Gastrocnemius medialis (tissue), 4 donors: ENCODE measurements around the gene LRP2BP. TPM values are rescaled to one million over a fixed set of nuclear protein-coding genes. Genes with fewer than 3 reads are reported as not detected.

Experiments
- ATAC-seq, 2 donors: fragments of 150-250 bp; one replicate each; pipeline ENCODE4 v1.9.1; 2016
- DNase-seq, 2 donors: peaks; one replicate each; pipeline ENCODE4 v3.0.0-alpha.2; 2019
- H3K27ac ChIP-seq, 4 donors: fragments of 200-600 bp; sonication (generic); 1 replicate in 1 of 4; 2 replicates in 3 of 4; pipeline ENCODE4 v1.5.1; 2016 to 2018; ENCODE audit warnings: mild to moderate bottlenecking in 2 of 4, moderate library complexity in 1 of 4
- H3K27me3 ChIP-seq, 3 donors: fragments of 200-600 bp; sonication (generic) in 2 of 3; 1 replicate in 1 of 3; 2 replicates in 2 of 3; pipeline versions ENCODE4 v1.5.1 to v1.6.0; 2016 to 2019; ENCODE audit warnings: mild to moderate bottlenecking in 1 of 3, moderate library complexity in 1 of 3
- H3K36me3 ChIP-seq, 2 donors: fragments of 200-600 bp; sonication (generic) in 1 of 2; one replicate each; pipeline ENCODE4 v1.5.1; 2017 to 2018
- H3K4me1 ChIP-seq, 2 donors: fragments of 200-600 bp; sonication (generic) in 1 of 2; one replicate each; pipeline ENCODE4 v1.5.1; 2016 to 2017; ENCODE audit warnings: mild to moderate bottlenecking in 2 of 2
- H3K4me3 ChIP-seq, 4 donors: fragments of 200-600 bp; sonication (generic) in 3 of 4; 1 replicate in 1 of 4; 2 replicates in 3 of 4; pipeline ENCODE4 v1.5.1; 2016 to 2019; ENCODE audit warnings: mild to moderate bottlenecking in 2 of 4
- H3K9me3 ChIP-seq, 3 donors: fragments of 200-600 bp; sonication (generic) in 2 of 3; 1 replicate in 1 of 3; 2 replicates in 2 of 3; pipeline ENCODE4 v1.5.1; 2016 to 2019
- POLR2A ChIP-seq, 2 donors: fragments of 450-650 bp; IDR thresholded peaks; one replicate each; pipeline ENCODE4 v1.6.1; 2017; ENCODE audit warnings: antibody characterized with exemption in 2 of 2, mild to moderate bottlenecking in 2 of 2, moderate library complexity in 2 of 2
- in situ Hi-C, 4 donors: fragments of 200-750 bp; cut with MboI; loops; one replicate each; pipeline versions ENCODE4 v1.15.0 to v1.8.0; 2017; ENCODE audit warnings: low sequenced_read_pairs in 4 of 4
- intact Hi-C: fragments of 100-400 bp; cut with DNase I; formaldehyde crosslinking; loops from one replicate; pipeline ENCODE4 v1.15.1; 2023; ENCODE audit warnings: low total_unique reads
- total RNA-seq, 4 donors: library from RNA; depleted of rRNA; stranded (reverse); fragments of >200 nt; gene quantifications; one replicate each; pipeline versions ENCODE4 v1.1.0 to v1.2.3, GENCODE V29; 2016
- TF ChIP-seq, protein P1 (sequence below), 5 experiments: fragments of 450-650 bp in 3 of 5; fragments of 200-600 bp in 2 of 5; sonication (generic) in 2 of 5; IDR thresholded peaks in 4 of 5; conservative IDR thresholded peaks in 1 of 5; 1 replicate in 4 of 5; 2 replicates in 1 of 5; pipeline ENCODE4 v1.5.1; 2016 to 2019; ENCODE audit warnings: antibody characterized with exemption in 5 of 5, mild to moderate bottlenecking in 3 of 5, moderate library complexity in 3 of 5

Gene LRP2BP
- total RNA-seq, 4 donors from 2014 or later = 0.20 to 2.0 (median 0.51) TPM

DNA sequence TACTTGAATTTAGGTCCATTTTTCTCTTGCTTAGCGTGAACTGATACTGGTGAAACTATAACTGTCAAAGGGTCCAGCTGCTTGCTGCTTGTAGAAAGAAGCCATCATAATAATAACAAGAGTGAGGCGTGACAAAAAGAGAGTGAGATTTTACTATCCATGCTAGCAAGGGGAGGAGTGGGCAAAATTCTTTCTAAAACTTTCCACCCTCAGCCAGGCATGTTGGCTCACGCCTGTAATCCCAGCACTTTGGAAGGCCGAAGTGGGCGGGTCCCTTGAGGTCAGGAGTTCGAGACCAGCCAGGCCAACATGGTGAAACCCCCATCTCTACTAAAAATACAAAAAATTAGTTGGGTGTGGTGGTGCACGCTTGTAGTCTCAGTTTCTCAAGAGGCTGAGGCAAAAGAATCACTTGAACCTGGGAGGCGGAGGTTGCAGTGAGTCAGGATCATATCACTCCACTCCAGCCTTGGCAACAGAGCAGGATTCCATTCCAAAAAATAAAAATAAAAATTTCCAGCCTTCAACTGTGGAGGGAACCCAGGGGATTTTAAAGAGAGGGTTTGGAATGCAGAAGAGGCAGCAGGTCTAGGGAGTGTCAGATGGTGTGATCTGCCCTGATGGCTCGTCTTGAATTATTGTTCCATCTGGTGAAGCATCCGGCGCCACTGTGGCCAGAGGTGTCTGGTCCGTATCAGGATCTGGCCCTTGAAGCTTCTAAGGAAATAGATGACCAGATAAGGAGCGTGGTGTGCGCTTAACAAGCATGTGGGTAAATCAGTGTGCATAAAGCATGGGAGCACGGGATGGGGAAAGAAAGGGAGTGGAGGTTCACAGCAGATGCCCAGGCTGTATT lies 51.8 kb downstream of the LRP2BP start:
- in situ Hi-C loops = no loop called here
- Histone ChIP-seq H3K27me3 (no peaks in the 10 kb centered on the region), H3K36me3 (peaks cover 0 to 42% of the 10 kb centered on the region in 2 donors), H3K27ac (peak overlapping the region in 3 of 4 donors; percentile 28 to 56 (median 39)), H3K4me3 (no peak overlapping the region), H3K9me3 (no peaks in the 10 kb centered on the region), H3K4me1 (no peaks in the 10 kb centered on the region)
- TF ChIP-seq, protein P1, sequence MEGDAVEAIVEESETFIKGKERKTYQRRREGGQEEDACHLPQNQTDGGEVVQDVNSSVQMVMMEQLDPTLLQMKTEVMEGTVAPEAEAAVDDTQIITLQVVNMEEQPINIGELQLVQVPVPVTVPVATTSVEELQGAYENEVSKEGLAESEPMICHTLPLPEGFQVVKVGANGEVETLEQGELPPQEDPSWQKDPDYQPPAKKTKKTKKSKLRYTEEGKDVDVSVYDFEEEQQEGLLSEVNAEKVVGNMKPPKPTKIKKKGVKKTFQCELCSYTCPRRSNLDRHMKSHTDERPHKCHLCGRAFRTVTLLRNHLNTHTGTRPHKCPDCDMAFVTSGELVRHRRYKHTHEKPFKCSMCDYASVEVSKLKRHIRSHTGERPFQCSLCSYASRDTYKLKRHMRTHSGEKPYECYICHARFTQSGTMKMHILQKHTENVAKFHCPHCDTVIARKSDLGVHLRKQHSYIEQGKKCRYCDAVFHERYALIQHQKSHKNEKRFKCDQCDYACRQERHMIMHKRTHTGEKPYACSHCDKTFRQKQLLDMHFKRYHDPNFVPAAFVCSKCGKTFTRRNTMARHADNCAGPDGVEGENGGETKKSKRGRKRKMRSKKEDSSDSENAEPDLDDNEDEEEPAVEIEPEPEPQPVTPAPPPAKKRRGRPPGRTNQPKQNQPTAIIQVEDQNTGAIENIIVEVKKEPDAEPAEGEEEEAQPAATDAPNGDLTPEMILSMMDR (IDR thresholded peaks at IDR 0.05 in 4 of 5, conservative IDR thresholded peaks at IDR 0.05 in 1 of 5) = no peak
- TF ChIP-seq POLR2A (IDR thresholded peaks at IDR 0.05) = no peak
- ATAC-seq = no peak
- DNase-seq = no peak
- intact Hi-C loops = no loop called here

- TF ChIP-seq POLR2A (IDR thresholded peaks at IDR 0.05) = no peak
- TF ChIP-seq, protein P1 (IDR thresholded peaks at IDR 0.05 in 4 of 5, conservative IDR thresholded peaks at IDR 0.05 in 1 of 5) = no peak
- no peak for ATAC-seq
- intact Hi-C loops = no loop called here
- H3K27me3 ChIP-seq = no peaks in the 10 kb centered on the region
- peaks cover 0 to 28% of the 10 kb centered on the region in 2 donors for H3K36me3 ChIP-seq
- no peak for DNase-seq
- no peaks in the 10 kb centered on the region for H3K9me3 ChIP-seq
- H3K4me3 ChIP-seq = no peak overlapping the region
- in situ Hi-C loops = no loop called here
- H3K27ac ChIP-seq = no peak overlapping the region
- no peaks in the 10 kb centered on the region for H3K4me1 ChIP-seq
Observed at GRCh38 chr4:185341841-185342240, 53.9 kb downstream of the LRP2BP start.

DNA sequence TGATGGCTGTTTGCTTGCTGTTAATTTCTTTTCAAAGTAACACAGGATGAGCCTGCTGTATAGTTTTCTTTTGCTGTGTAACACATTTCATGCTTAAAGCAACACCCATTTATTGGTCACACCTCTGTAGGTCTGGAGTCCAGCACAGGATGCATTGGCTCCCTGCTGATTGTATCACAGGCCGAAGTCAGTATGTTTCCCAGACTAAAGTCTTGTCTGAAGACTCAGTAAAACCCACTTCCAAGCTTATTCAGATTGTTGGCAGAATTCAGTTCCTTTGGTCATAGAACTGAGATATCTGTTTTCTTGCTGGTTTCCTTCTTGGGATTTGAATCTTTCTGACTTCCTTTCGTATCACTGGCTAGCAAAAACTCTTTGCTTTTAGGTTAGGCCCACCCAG lies 54.3 kb downstream of the LRP2BP start:
- in situ Hi-C loops = no loop called here
- intact Hi-C loops = no loop called here
- no peaks in the 10 kb centered on the region for H3K4me1 ChIP-seq
- no peak for DNase-seq
- TF ChIP-seq POLR2A (IDR thresholded peaks at IDR 0.05) = no peak
- TF ChIP-seq, protein P1 (IDR thresholded peaks at IDR 0.05 in 4 of 5, conservative IDR thresholded peaks at IDR 0.05 in 1 of 5) = no peak
- H3K4me3 ChIP-seq = no peak overlapping the region
- H3K9me3 ChIP-seq = no peaks in the 10 kb centered on the region
- H3K27me3 ChIP-seq = no peaks in the 10 kb centered on the region
- H3K27ac ChIP-seq = no peak overlapping the region
- ATAC-seq = no peak
- H3K36me3 ChIP-seq = peaks cover 0 to 24% of the 10 kb centered on the region in 2 donors

DNA sequence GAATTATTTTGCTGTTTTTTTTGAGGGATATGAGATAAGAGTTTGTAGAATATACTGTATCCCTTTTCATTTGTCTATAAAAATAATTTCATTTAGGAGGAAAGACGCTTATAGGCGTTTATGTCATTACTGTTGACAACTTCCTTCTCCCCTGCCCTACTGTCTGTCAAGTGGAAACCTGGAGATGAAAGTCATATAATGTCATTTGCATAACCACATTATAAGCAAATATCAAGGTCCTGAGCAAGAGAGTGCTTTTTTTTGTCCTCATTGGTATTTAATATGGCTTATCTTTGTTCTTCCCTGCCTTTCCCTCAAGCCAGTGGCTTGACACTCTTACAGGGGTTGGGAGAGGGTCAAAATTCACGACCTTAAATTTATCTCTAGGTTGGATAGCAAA lies 55.8 kb downstream of the LRP2BP start:
- no peak overlapping the region for H3K4me3 ChIP-seq
- H3K9me3 ChIP-seq = no peaks in the 10 kb centered on the region
- H3K27ac ChIP-seq = no peak overlapping the region
- no peak for TF ChIP-seq POLR2A (IDR thresholded peaks at IDR 0.05)
- TF ChIP-seq, protein P1 (IDR thresholded peaks at IDR 0.05 in 4 of 5, conservative IDR thresholded peaks at IDR 0.05 in 1 of 5) = no peak
- intact Hi-C loops = no loop called here
- H3K36me3 ChIP-seq = peaks cover 0 to 24% of the 10 kb centered on the region in 2 donors
- no peaks in the 10 kb centered on the region for H3K4me1 ChIP-seq
- H3K27me3 ChIP-seq = no peaks in the 10 kb centered on the region
- in situ Hi-C loops = no loop called here
- ATAC-seq = no peak
- no peak for DNase-seq
